Pancreas (tissue), 10 donors: ENCODE results near the gene AGXT. TPM values are rescaled to one million over a fixed set of nuclear protein-coding genes. Genes with fewer than 3 reads are reported as not detected.

Experiments
- ATAC-seq, 4 donors: fragments of 200-7000 bp; cut with Tn5 transposase; one replicate each; pipeline versions ENCODE4 v1.8.0 to v1.9.1; 2020; ENCODE audit warnings: mild to moderate bottlenecking in 4 of 4, moderate library complexity in 4 of 4
- DNase-seq, 6 donors: peaks; one replicate each; pipeline ENCODE4 v3.0.0-alpha.2; 2020
- FAIRE-seq: peaks from 2 replicates; lab custom pipeline; 2012; peaks lifted over from hg19 to GRCh38; lab: Jason Lieb, UNC
- H3K27ac ChIP-seq, 4 donors: fragments of 200-600 bp; sonication (generic); 1 replicate in 3 of 4; 2 replicates in 1 of 4; pipeline versions ENCODE4 v1.5.0 to v1.8.0; 2020
- H3K27me3 ChIP-seq, 4 donors: fragments of 200-600 bp; one replicate each; pipeline ENCODE4 v1.8.0; 2021
- H3K36me3 ChIP-seq, 3 donors: fragments of 200-600 bp; sonication (generic) in 1 of 3; one replicate each; pipeline versions ENCODE4 v1.5.0 to v1.8.0; 2020 to 2021
- H3K4me1 ChIP-seq, 3 donors: fragments of 200-600 bp; one replicate each; pipeline ENCODE4 v1.8.0; 2021
- H3K4me3 ChIP-seq, 4 donors: fragments of 200-600 bp; sonication (generic) in 2 of 4; one replicate each; pipeline versions ENCODE4 v1.5.0 to v1.8.0; 2020 to 2021
- H3K9me3 ChIP-seq, 4 donors: fragments of 200-600 bp; one replicate each; pipeline ENCODE4 v1.8.0; 2021
- CTCF ChIP-seq, 4 donors: fragments of 200-600 bp; sonication (generic) in 3 of 4; IDR thresholded peaks; one replicate each; pipeline versions ENCODE4 v1.5.0 to v1.8.0; 2021; ENCODE audit warnings: antibody characterized with exemption in 4 of 4
- WGBS, 2 donors: extraction: QIAGEN DNeasy Blood & Tissue Kit; methylation state at CpG; one replicate each; pipeline ENCODE4 v1.1.7; 2013; 5-methylcytosine and 5-hydroxymethylcytosine counted together
- intact Hi-C, 3 donors: fragments of 100-400 bp; cut with DNase I; formaldehyde crosslinking; loops; one replicate each; pipeline versions ENCODE4 v1.11.1 to v1.14.2; 2022
- polyA plus RNA-seq, 2 donors: library from polyadenylated mRNA; stranded (reverse); fragments of 200-250 nt; gene quantifications; one replicate each; pipeline ENCODE4 v1.2.3, GENCODE V29; 2013
- total RNA-seq, 6 donors: library from RNA; stranded (reverse); fragmentation: NEBNext Ultra II Directional in 4 of 6; extraction: Animal tissue kit (Norgen Biotek cat#: 25700) in 4 of 6; gene quantifications; one replicate each; pipeline versions ENCODE4 v1.2.1 to v1.2.4, GENCODE V29; 2021 to 2023
- donor health status: healthy with polysubstance abuse.
- donor health status: DM: no; HTN: no; CAD: no; lungs with moderate emphysema.
- donor health status: DM: no; HTN: no; CAD: no.
- donor health status: control.
- donor health status: control.
- donor health status: Bipolar disorder and iron deficiency.
- donor health status: DM: yes; HTN: yes; CAD: no.
- donor health status: DM: no; HTN: no; CAD: no.
- donor health status: DM: no; HTN: no; CAD: no.
- donor health status: DM: yes; HTN: yes; CAD: no.

The AGXT gene
- total and polyA plus RNA-seq, 8 donors, result 0.07 to 0.76 (median 0.08) TPM; not detected in 5

GRCh38 chr2:240925568-240926515 is 57.2 kb downstream of the AGXT start:
- intact Hi-C loops, result no loop called here
- Histone ChIP-seq H3K27ac (no peak overlapping the region), H3K4me1 (no peaks in the 10 kb centered on the region), H3K36me3 (no peaks in the 10 kb centered on the region), H3K9me3 (no peaks in the 10 kb centered on the region), H3K27me3 (no peaks in the 10 kb centered on the region), H3K4me3 (no peak overlapping the region)
- ATAC-seq (peak in 3 of 4 donors; percentile 7 to 25 (median 22)), DNase-seq (peak in 5 of 6 donors; percentile 5 to 76 (median 23)), FAIRE-seq (no peak)
- no peak for TF ChIP-seq CTCF (IDR thresholded peaks at IDR 0.05)
- 88 to 91% methylated on average over 29 of the region's 29 CpGs for WGBS, 2 donors

- intact Hi-C loops, result no loop called here
- H3K9me3 ChIP-seq, result no peaks in the 10 kb centered on the region
- 44 to 48% methylated on average over 38 of the region's 38 CpGs for WGBS, 2 donors
- no peaks in the 10 kb centered on the region for H3K27me3 ChIP-seq
- no peaks in the 10 kb centered on the region for H3K36me3 ChIP-seq
- no peak for TF ChIP-seq CTCF (IDR thresholded peaks at IDR 0.05)
- ATAC-seq, result peak; percentile 67 to 83 (median 76)
- no peaks in the 10 kb centered on the region for H3K4me1 ChIP-seq
- no peak for FAIRE-seq
- no peak overlapping the region for H3K27ac ChIP-seq
- peak overlapping the region in 1 of 4 donors; percentile 12 for H3K4me3 ChIP-seq
- peak in 5 of 6 donors; percentile 16 to 73 (median 50) for DNase-seq
Measured at GRCh38 chr2:240926516-240927389, 58.1 kb downstream of the AGXT start.

- Histone ChIP-seq H3K27me3 (no peaks in the 10 kb centered on the region), H3K9me3 (no peaks in the 10 kb centered on the region), H3K27ac (no peak overlapping the region), H3K4me3 (no peak overlapping the region), H3K36me3 (no peaks in the 10 kb centered on the region), H3K4me1 (no peaks in the 10 kb centered on the region)
- TF ChIP-seq CTCF (IDR thresholded peaks at IDR 0.05), result no peak
- ATAC-seq (no peak), FAIRE-seq (no peak), DNase-seq (no peak)
- WGBS, 2 donors, result 86 to 91% methylated on average over 7 of the region's 7 CpGs
- intact Hi-C loops, result no loop called here
Measured at GRCh38 chr2:240927390-240927781, 58.8 kb downstream of the AGXT start.

GRCh38 chr2:240928476-240929363 is 60.1 kb downstream of the AGXT start:
- Histone ChIP-seq H3K27me3 (no peaks in the 10 kb centered on the region), H3K36me3 (no peaks in the 10 kb centered on the region), H3K9me3 (no peaks in the 10 kb centered on the region), H3K4me1 (no peaks in the 10 kb centered on the region), H3K27ac (no peak overlapping the region), H3K4me3 (no peak overlapping the region)
- no peak for ATAC-seq
- intact Hi-C loops, result no loop called here
- 87 to 93% methylated on average over 24 of the region's 24 CpGs for WGBS, 2 donors
- no peak for TF ChIP-seq CTCF (IDR thresholded peaks at IDR 0.05)
- FAIRE-seq, result no peak
- peak in 3 of 6 donors; percentile 5 to 40 (median 8) for DNase-seq
